GM18505 (cell line): ENCODE data around the gene EID1.
"Not testable (repeated sequence)": the region's sequence is repeated elsewhere in the genome, so short reads cannot be mapped to it uniquely, and the experiment has no call there.

Experiments
- ATAC-seq: cut with Tn5 transposase; IDR thresholded peaks from one replicate; pipeline ENCODE4 v1.9.1; 2021; ENCODE audit not compliant: unreplicated experiment
- POLR2A ChIP-seq: IDR thresholded peaks from 4 replicates; pipeline ENCODE4 v1.6.1; 2011; ENCODE audit warnings: borderline replicate concordance; ENCODE audit not compliant: insufficient read depth, insufficient read length; ENCODE audit errors: extremely low read depth

Gene EID1

GRCh38 chr15:48888191-48888590 is 10.3 kb downstream of the EID1 start:
- ATAC-seq = no peak
- TF ChIP-seq POLR2A = no peak

- no peak for ATAC-seq
- no peak for TF ChIP-seq POLR2A
These were observed 10.9 kb downstream of the EID1 start for GRCh38 chr15:48888836-48889235.

- ATAC-seq = no peak
- no peak for TF ChIP-seq POLR2A
These were observed 12.0 kb downstream of the EID1 start for GRCh38 chr15:48889925-48890324.

- no peak for TF ChIP-seq POLR2A
- ATAC-seq = no peak
These were observed 12.5 kb downstream of the EID1 start for GRCh38 chr15:48890375-48890972.

- no peak for ATAC-seq
- no peak for TF ChIP-seq POLR2A
These were observed 13.4 kb downstream of the EID1 start for GRCh38 chr15:48891232-48891765.

GRCh38 chr15:48893311-48893710 is 15.4 kb downstream of the EID1 start:
- ATAC-seq = no peak
- no peak for TF ChIP-seq POLR2A

GRCh38 chr15:48896869-48897814 is 19.2 kb downstream of the EID1 start:
- no peak for ATAC-seq
- TF ChIP-seq POLR2A = no peak

- TF ChIP-seq POLR2A = no peak
- no peak for ATAC-seq
These were observed 20.1 kb downstream of the EID1 start for GRCh38 chr15:48898032-48898431.

GRCh38 chr15:48898446-48898845 is 20.5 kb downstream of the EID1 start:
- TF ChIP-seq POLR2A = no peak
- no peak for ATAC-seq

- TF ChIP-seq POLR2A = no peak
- ATAC-seq = no peak
These were observed 21.9 kb downstream of the EID1 start for GRCh38 chr15:48899793-48900192.

GRCh38 chr15:48904758-48905157 is 26.8 kb downstream of the EID1 start:
- TF ChIP-seq POLR2A = no peak
- ATAC-seq = no peak

GRCh38 chr15:48905216-48905615 is 27.3 kb downstream of the EID1 start:
- no peak for TF ChIP-seq POLR2A
- ATAC-seq = no peak

GRCh38 chr15:48905847-48906246 is 27.9 kb downstream of the EID1 start:
- ATAC-seq = no peak
- TF ChIP-seq POLR2A = no peak

GRCh38 chr15:48909313-48909712 is 31.4 kb downstream of the EID1 start:
- ATAC-seq = not testable (repeated sequence)

GRCh38 chr15:48910554-48910953 is 32.6 kb downstream of the EID1 start:
- not testable (repeated sequence) for ATAC-seq

GRCh38 chr15:48913141-48913540 is 35.2 kb downstream of the EID1 start:
- ATAC-seq = no peak
- no peak for TF ChIP-seq POLR2A
